Thyroid gland (tissue), 4 donors: Measurements from ENCODE around the gene HOXD10. TPM values are rescaled to one million over a fixed set of nuclear protein-coding genes. Genes with fewer than 3 reads are reported as not detected.

Source experiments
- DNase-seq, 2 donors: peaks; one replicate each; pipeline ENCODE4 v3.0.0-alpha.2; 2019
- H3K27ac ChIP-seq, 3 donors: fragments of 200-600 bp; sonication (generic); 1 replicate in 2 of 3; 2 replicates in 1 of 3; pipeline ENCODE4 v1.5.1; 2016 to 2019; ENCODE audit warnings: mild to moderate bottlenecking in 1 of 3, moderate library complexity in 1 of 3
- H3K27me3 ChIP-seq: fragments of 200-600 bp; sonication (generic); one replicate; pipeline ENCODE4 v1.5.1; 2019
- H3K36me3 ChIP-seq, 2 donors: fragments of 200-600 bp; sonication (generic); one replicate each; pipeline ENCODE4 v1.5.1; 2016 to 2019
- H3K4me1 ChIP-seq, 2 donors: fragments of 200-600 bp; sonication (generic); one replicate each; pipeline ENCODE4 v1.5.1; 2017 to 2019
- H3K4me3 ChIP-seq, 3 donors: fragments of 200-600 bp; sonication (generic); replicated peaks in 1 of 3; 1 replicate in 2 of 3; 2 replicates in 1 of 3; pipeline ENCODE4 v1.5.1; 2016; ENCODE audit warnings: mild to moderate bottlenecking in 1 of 3
- H3K9me3 ChIP-seq: fragments of 200-600 bp; sonication (generic); one replicate; pipeline ENCODE4 v1.5.1; 2017
- CTCF ChIP-seq, 6 experiments: fragments of 200-600 bp in 3 of 6; fragments of 450-650 bp in 3 of 6; sonication (generic) in 3 of 6; IDR thresholded peaks; one replicate each; pipeline ENCODE4 v1.5.1; 2016 to 2019; ENCODE audit warnings: antibody characterized with exemption in 6 of 6, mild to moderate bottlenecking in 2 of 6, inconsistent platforms in 1 of 6, moderate library complexity in 1 of 6
- POLR2A ChIP-seq, 2 donors: fragments of 450-650 bp; IDR thresholded peaks; one replicate each; pipeline ENCODE4 v1.6.1; 2017; ENCODE audit warnings: antibody characterized with exemption in 2 of 2, mild to moderate bottlenecking in 2 of 2, moderate library complexity in 1 of 2
- WGBS, 2 donors: methylation state at CpG; one replicate each; pipeline ENCODE4 v1.1.5; 2017; 5-methylcytosine and 5-hydroxymethylcytosine counted together
- intact Hi-C: fragments of 100-400 bp; cut with DNase I; formaldehyde crosslinking; loops from one replicate; pipeline ENCODE4 v1.15.1; 2023
- total RNA-seq, 4 donors: library from RNA; depleted of rRNA; stranded (reverse); fragments of >200 nt; gene quantifications; one replicate each; pipeline ENCODE4 v1.2.3, GENCODE V29; 2016

HOXD10 gene
- total RNA-seq, 4 donors from 2014 or later: 0.33 to 0.54 TPM; not detected in 2

GRCh38 chr2:176138526-176138922, 21.9 kb downstream of the HOXD10 start:
- intact Hi-C loops: no loop called here
- H3K4me1 ChIP-seq: peaks cover 0 to 21% of the 10 kb centered on the region in 2 donors
- H3K9me3 ChIP-seq: no peaks in the 10 kb centered on the region
- DNase-seq: no peak
- 18 to 19% methylated on average over 14 of the region's 14 CpGs for WGBS, 2 donors
- no peak overlapping the region for H3K4me3 ChIP-seq
- H3K27me3 ChIP-seq: peaks cover 60% of the 10 kb centered on the region
- no peaks in the 10 kb centered on the region for H3K36me3 ChIP-seq
- TF ChIP-seq CTCF (IDR thresholded peaks at IDR 0.05) (no peak), POLR2A (IDR thresholded peaks at IDR 0.05) (no peak)
- H3K27ac ChIP-seq: no peak overlapping the region

- no peaks in the 10 kb centered on the region for H3K9me3 ChIP-seq
- H3K27ac ChIP-seq: peak overlapping the region in 1 of 3 donors; percentile 21
- H3K4me1 ChIP-seq: peaks cover 0 to 21% of the 10 kb centered on the region in 2 donors
- intact Hi-C loops: no loop called here
- no peak overlapping the region for H3K4me3 ChIP-seq
- DNase-seq: no peak
- H3K36me3 ChIP-seq: no peaks in the 10 kb centered on the region
- 21 to 29% methylated on average over 28 of the region's 28 CpGs for WGBS, 2 donors
- TF ChIP-seq CTCF (IDR thresholded peaks at IDR 0.05) (no peak), POLR2A (IDR thresholded peaks at IDR 0.05) (no peak)
- H3K27me3 ChIP-seq: peaks cover 58% of the 10 kb centered on the region
Measured at GRCh38 chr2:176138923-176139660, 22.5 kb downstream of the HOXD10 start.

- WGBS, 2 donors: 13 to 19% methylated on average over 41 of the region's 41 CpGs
- peaks cover 0 to 21% of the 10 kb centered on the region in 2 donors for H3K4me1 ChIP-seq
- peak in 1 of 2 donors; percentile 30 for DNase-seq
- TF ChIP-seq POLR2A (IDR thresholded peaks at IDR 0.05) (no peak), CTCF (IDR thresholded peaks at IDR 0.05) (no peak)
- peaks cover 56% of the 10 kb centered on the region for H3K27me3 ChIP-seq
- intact Hi-C loops: loop anchor here (2.0 to 5.0 kb wide), 2 partner anchors 315 to 412 kb away; no protein-coding TSS in a partner anchor
- peak overlapping the region in 1 of 3 donors; percentile 34 for H3K4me3 ChIP-seq
- no peaks in the 10 kb centered on the region for H3K9me3 ChIP-seq
- no peaks in the 10 kb centered on the region for H3K36me3 ChIP-seq
- H3K27ac ChIP-seq: peak overlapping the region in 1 of 3 donors; percentile 21
Measured at GRCh38 chr2:176139661-176140512, 23.3 kb downstream of the HOXD10 start.

DNA sequence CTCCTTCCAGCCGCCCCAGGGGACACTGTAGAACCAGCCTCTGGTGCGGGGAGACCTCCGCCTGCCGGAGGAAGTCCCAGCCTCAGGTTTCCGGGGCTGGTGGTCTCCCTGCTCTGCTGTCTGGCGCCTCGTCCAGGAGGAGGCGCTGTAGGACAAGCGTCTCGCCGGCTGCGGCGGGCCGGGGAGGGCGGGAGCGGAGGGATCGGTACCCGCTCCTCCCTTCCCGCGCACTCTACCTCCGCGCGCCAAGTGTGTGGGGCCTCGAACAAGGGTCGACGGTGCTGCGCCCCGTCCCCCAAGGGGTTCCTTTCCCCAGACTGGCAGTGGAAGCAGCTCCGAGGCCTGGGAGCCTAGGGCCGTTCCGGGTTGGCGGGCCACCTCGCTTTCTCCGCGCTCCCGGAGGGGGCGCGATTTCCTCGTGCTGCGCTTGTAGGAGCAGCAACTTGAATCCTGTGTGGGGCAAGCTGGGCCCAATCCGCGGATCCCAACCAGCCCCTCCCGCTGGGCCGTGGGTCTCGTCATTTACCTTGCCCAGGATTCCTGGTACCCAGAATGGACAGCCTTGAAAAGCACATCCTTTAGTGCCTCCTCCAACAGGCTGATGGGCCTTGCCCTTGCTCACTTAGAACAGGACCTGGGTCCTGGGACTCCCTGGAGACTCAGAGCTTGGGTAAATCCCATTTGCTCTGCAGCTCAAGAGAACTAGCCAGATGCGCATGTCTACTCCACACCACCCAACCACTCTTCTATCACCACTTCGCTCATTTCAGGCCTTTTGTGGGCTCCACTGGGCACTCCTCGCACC, 24.1 kb downstream of the HOXD10 start:
- H3K9me3 ChIP-seq: no peaks in the 10 kb centered on the region
- H3K27me3 ChIP-seq: peaks cover 51% of the 10 kb centered on the region
- TF ChIP-seq POLR2A (IDR thresholded peaks at IDR 0.05): no peak
- TF ChIP-seq CTCF (IDR thresholded peaks at IDR 0.05): peak; percentile 56 to 87 (median 84)
- H3K4me1 ChIP-seq: peaks cover 0 to 21% of the 10 kb centered on the region in 2 donors
- peak; percentile 51 to 67 for DNase-seq
- no peak overlapping the region for H3K27ac ChIP-seq
- WGBS, 2 donors: 9% methylated on average over 33 of the region's 48 CpGs
- intact Hi-C loops: loop anchor here (2.0 to 5.0 kb wide), 2 partner anchors 314 to 412 kb away; no protein-coding TSS in a partner anchor
- H3K36me3 ChIP-seq: no peaks in the 10 kb centered on the region
- peak overlapping the region in 1 of 3 donors; percentile 34 for H3K4me3 ChIP-seq
